ENCODE data around the gene ACTN1. TPM values are rescaled to one million over a fixed set of nuclear protein-coding genes. Genes with fewer than 3 reads are reported as not detected.

The ACTN1 gene
- total RNA-seq, 4 donors from 2014 or later, result 40.3 to 585 (median 80.1) TPM

DNA sequence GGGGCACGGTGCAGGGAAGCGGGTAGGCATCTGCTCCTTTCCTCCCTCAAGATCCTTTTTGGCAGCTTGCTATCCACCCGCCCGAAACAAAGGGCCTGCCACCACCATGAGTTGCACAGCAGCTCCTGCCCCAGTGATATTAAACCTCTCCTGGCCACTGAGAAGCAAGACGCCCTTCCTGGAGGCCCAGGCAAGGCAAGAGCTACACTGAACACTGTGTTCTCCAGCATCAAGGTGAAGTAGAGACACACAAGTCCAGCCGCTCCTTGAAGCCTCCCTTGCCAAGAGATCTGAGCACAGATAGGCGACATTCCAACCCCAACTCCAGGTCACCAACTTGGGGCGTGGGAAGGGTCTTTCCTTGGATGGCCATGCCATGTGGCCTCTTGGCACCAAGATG is 70.9 kb downstream of the ACTN1 start:
- no peak for DNase-seq
- TF ChIP-seq, protein P1, sequence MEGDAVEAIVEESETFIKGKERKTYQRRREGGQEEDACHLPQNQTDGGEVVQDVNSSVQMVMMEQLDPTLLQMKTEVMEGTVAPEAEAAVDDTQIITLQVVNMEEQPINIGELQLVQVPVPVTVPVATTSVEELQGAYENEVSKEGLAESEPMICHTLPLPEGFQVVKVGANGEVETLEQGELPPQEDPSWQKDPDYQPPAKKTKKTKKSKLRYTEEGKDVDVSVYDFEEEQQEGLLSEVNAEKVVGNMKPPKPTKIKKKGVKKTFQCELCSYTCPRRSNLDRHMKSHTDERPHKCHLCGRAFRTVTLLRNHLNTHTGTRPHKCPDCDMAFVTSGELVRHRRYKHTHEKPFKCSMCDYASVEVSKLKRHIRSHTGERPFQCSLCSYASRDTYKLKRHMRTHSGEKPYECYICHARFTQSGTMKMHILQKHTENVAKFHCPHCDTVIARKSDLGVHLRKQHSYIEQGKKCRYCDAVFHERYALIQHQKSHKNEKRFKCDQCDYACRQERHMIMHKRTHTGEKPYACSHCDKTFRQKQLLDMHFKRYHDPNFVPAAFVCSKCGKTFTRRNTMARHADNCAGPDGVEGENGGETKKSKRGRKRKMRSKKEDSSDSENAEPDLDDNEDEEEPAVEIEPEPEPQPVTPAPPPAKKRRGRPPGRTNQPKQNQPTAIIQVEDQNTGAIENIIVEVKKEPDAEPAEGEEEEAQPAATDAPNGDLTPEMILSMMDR (IDR thresholded peaks at IDR 0.05), result no peak
- no peak for TF ChIP-seq POLR2A (IDR thresholded peaks at IDR 0.05)
- no peak overlapping the region for H3K4me3 ChIP-seq
- H3K27me3 ChIP-seq, result no peaks in the 10 kb centered on the region
- no peaks in the 10 kb centered on the region for H3K9me3 ChIP-seq
- peak overlapping the region in 1 of 4 donors; percentile 0 for H3K27ac ChIP-seq
- H3K36me3 ChIP-seq, result peaks cover 0 to 24% (median 0%) of the 10 kb centered on the region in 3 donors
- peaks cover 0 to 5% (median 0%) of the 10 kb centered on the region in 4 donors for H3K4me1 ChIP-seq

DNA sequence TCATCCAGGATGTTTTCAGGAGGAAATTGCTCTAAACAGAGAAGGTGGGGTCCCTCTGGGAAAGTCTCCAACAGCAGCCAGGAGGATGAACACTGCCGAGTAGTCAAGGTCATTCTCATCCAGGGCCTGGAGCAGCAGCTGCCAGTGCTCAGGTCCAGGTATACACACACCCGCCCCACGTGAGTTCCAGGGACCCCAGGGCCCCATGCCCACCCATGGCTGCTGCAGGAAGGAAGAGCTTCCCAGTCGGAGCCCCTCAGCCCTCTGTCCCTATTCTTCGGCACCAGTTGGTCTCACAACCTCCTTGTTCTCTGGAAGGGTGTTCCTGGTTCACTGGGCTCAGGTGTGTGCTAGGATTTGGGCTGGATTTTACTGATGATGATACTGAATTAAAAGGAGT is 72.7 kb downstream of the ACTN1 start:
- no peaks in the 10 kb centered on the region for H3K9me3 ChIP-seq
- H3K27me3 ChIP-seq, result no peaks in the 10 kb centered on the region
- H3K4me1 ChIP-seq, result no peaks in the 10 kb centered on the region
- no peak overlapping the region for H3K4me3 ChIP-seq
- no peak overlapping the region for H3K27ac ChIP-seq
- no peak for DNase-seq
- H3K36me3 ChIP-seq, result peaks cover 0 to 42% (median 0%) of the 10 kb centered on the region in 3 donors
- TF ChIP-seq, protein P1 (IDR thresholded peaks at IDR 0.05), result no peak
- no peak for TF ChIP-seq POLR2A (IDR thresholded peaks at IDR 0.05)

DNA sequence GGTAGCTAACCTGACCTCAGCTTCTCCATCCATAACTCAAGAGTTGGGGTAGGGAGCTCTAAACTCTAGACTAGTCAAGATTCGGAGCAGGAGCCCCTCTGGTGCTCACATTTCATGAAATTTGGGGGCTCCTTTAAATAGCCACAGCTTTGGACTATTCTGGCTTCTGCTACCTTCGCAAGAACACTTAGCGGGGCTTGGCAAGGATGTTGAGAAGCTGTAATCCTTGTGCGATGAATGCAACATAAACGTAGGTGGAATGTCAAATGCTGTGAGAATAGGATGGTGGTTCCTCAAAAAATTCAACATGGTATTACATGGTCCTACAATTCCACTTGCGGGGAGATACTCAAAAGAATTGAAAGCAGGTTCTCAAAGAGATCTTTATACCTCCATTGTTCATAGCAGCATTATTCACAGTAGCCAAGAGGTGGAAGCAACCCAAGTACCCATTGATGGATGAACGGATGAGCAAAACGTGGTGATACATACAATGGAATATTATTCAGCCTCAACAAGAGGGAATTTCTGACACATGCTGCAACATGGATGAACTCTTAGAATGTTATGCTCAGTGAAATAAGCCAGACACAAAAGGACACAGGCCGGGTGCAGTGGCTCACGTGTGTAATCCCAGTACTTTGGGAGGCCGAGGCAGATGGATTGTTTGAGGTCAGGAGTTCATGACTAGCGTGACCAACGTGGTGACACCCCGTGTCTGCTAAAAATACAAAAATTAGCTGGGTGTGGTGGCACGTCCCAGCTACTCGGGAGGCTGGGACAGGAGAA is 73.8 kb downstream of the ACTN1 start:
- no peaks in the 10 kb centered on the region for H3K9me3 ChIP-seq
- peak overlapping the region in 1 of 4 donors; percentile 15 for H3K27ac ChIP-seq
- no peaks in the 10 kb centered on the region for H3K27me3 ChIP-seq
- TF ChIP-seq POLR2A (IDR thresholded peaks at IDR 0.05), result no peak
- TF ChIP-seq, protein P1 (IDR thresholded peaks at IDR 0.05), result no peak
- H3K4me1 ChIP-seq, result no peaks in the 10 kb centered on the region
- peaks cover 0 to 49% (median 0%) of the 10 kb centered on the region in 3 donors for H3K36me3 ChIP-seq
- DNase-seq, result no peak
- H3K4me3 ChIP-seq, result no peak overlapping the region

DNA sequence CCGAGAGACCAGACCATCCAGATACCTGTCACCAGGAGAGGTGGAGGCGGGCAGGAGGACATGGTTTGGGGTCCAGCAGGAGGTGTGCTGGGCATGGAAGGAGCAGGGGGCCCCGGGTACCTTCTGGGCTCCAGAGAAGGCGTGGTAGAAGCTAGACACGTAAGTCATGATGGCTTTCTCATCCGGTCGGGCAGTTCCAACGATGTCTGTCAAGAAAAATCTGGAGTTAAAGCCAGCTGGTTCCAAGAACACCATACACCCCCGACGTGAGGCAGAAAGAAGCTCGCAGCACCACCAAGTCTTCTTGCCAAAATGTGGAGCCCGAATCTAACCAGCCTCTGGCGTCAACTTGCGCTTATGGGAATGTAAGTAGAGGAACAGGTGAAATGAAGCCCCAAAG is 76.7 kb downstream of the ACTN1 start:
- Histone ChIP-seq H3K27ac (no peak overlapping the region), H3K9me3 (no peaks in the 10 kb centered on the region), H3K4me3 (no peak overlapping the region), H3K36me3 (peaks cover 0 to 48% (median 0%) of the 10 kb centered on the region in 3 donors), H3K27me3 (no peaks in the 10 kb centered on the region), H3K4me1 (no peaks in the 10 kb centered on the region)
- no peak for DNase-seq
- TF ChIP-seq, protein P1 (IDR thresholded peaks at IDR 0.05), result no peak
- TF ChIP-seq POLR2A (IDR thresholded peaks at IDR 0.05), result no peak

DNA sequence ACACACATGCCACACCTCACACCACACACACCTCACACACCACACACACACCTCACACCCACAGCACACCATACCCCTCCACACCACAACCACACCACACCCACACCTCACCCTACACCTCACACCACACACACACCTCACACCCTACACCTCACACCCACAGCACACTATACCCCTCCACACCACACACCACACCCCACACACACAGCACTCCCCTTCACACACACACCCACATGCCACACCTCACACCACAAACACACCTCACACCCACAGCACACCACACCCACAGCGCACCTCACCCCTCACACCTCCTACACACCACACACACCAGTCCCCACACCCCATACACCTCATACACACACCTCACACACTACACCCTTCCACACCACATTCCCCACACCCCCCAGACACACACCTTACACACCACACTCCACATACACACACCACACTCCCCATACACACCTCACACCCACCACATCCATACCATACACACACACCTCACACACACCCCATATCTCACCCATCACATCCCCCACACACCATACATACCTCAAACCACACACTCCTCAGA is 80.0 kb downstream of the ACTN1 start:
- H3K27ac ChIP-seq, result peak overlapping the region in 2 of 4 donors; percentile 46
- H3K27me3 ChIP-seq, result no peaks in the 10 kb centered on the region
- no peak overlapping the region for H3K4me3 ChIP-seq
- H3K36me3 ChIP-seq, result peaks cover 0 to 51% (median 0%) of the 10 kb centered on the region in 3 donors
- DNase-seq, result no peak
- TF ChIP-seq, protein P1 (IDR thresholded peaks at IDR 0.05), result no peak
- TF ChIP-seq POLR2A (IDR thresholded peaks at IDR 0.05), result no peak
- H3K4me1 ChIP-seq, result no peaks in the 10 kb centered on the region
- no peaks in the 10 kb centered on the region for H3K9me3 ChIP-seq
